ENCODE results near the gene GPR153.

The GPR153 gene

GRCh38 chr1:6301526-6301925 is 40.6 kb upstream of the GPR153 start:
- TF ChIP-seq CTCF (IDR thresholded peaks at IDR 0.05), result no peak

GRCh38 chr1:6300342-6301048 is 39.6 kb upstream of the GPR153 start:
- no peak for TF ChIP-seq CTCF (IDR thresholded peaks at IDR 0.05)

GRCh38 chr1:6299557-6300165 is 38.8 kb upstream of the GPR153 start:
- no peak for TF ChIP-seq CTCF (IDR thresholded peaks at IDR 0.05)

- TF ChIP-seq CTCF (IDR thresholded peaks at IDR 0.05), result no peak
These were observed 38.1 kb upstream of the GPR153 start for GRCh38 chr1:6298940-6299465.

GRCh38 chr1:6298530-6298929 is 37.6 kb upstream of the GPR153 start:
- TF ChIP-seq CTCF (IDR thresholded peaks at IDR 0.05), result no peak

GRCh38 chr1:6295910-6296309 is 35.0 kb upstream of the GPR153 start:
- no peak for TF ChIP-seq CTCF (IDR thresholded peaks at IDR 0.05)

GRCh38 chr1:6294890-6295556 is 34.1 kb upstream of the GPR153 start:
- TF ChIP-seq CTCF (IDR thresholded peaks at IDR 0.05), result no peak

All from LNCAP (cell line).